GM12878 (cell line): ENCODE data around the gene GPC2. TPM values are rescaled to one million over a fixed set of nuclear protein-coding genes. Genes with fewer than 3 reads are reported as not detected.

Source experiments
- BCL11A ChIP-seq: IDR thresholded peaks from 2 replicates; pipeline ENCODE4 v1.6.1; 2011; ENCODE audit warnings: low read depth, low read length
- BHLHE40 ChIP-seq, 2 experiments: fragments of 450-650 bp in 1 of 2; IDR thresholded peaks; 2 replicates each; pipeline ENCODE4 v1.6.1; 2011 to 2017; ENCODE audit warnings: low read depth in 2 of 2, borderline replicate concordance in 1 of 2, improper control_type of control experiment in 1 of 2, low read length in 1 of 2, mild to moderate bottlenecking in 1 of 2
- CBFB ChIP-seq: IDR thresholded peaks from 2 replicates; pipeline ENCODE4 v1.6.1; 2016; ENCODE audit warnings: antibody characterized with exemption, low read depth
- EP300 ChIP-seq, 2 experiments: fragments of 150-350 bp in 1 of 2; IDR thresholded peaks; 2 replicates each; pipeline ENCODE4 v1.6.1; 2011 to 2012; ENCODE audit warnings: low read depth in 2 of 2, low read length in 2 of 2, borderline replicate concordance in 1 of 2, improper control_type of control experiment in 1 of 2, inconsistent platforms in 1 of 2; ENCODE audit not compliant: control insufficient read depth in 1 of 2
- KAT2A ChIP-seq: conservative IDR thresholded peaks from 2 replicates; pipeline ENCODE4 v1.6.1; 2011; ENCODE audit warnings: low read depth, low read length; ENCODE audit not compliant: control insufficient read depth
- MYB ChIP-seq: fragments of 150-350 bp; IDR thresholded peaks from 2 replicates; pipeline ENCODE4 v1.6.1; 2014; ENCODE audit warnings: mild to moderate bottlenecking, low read depth, low read length, borderline replicate concordance
- NFXL1 ChIP-seq: fragments of 450-650 bp; IDR thresholded peaks from 2 replicates; pipeline ENCODE4 v1.6.1; 2017; ENCODE audit warnings: antibody characterized with exemption, mild to moderate bottlenecking, borderline replicate concordance
- POU2F2 ChIP-seq: IDR thresholded peaks from 3 replicates; pipeline ENCODE4 v1.6.1; 2011; ENCODE audit warnings: low read depth, mild to moderate bottlenecking, low read length, borderline replicate concordance
- RBBP5 ChIP-seq: fragments of 200-600 bp; sonication (generic); conservative IDR thresholded peaks from 2 replicates; pipeline ENCODE4 v1.6.1; 2016
- RUNX3 ChIP-seq: IDR thresholded peaks from 2 replicates; pipeline ENCODE4 v1.6.1; 2012; ENCODE audit warnings: low read length, inconsistent platforms
- SMAD1 ChIP-seq: fragments of 450-650 bp; IDR thresholded peaks from 2 replicates; pipeline ENCODE4 v1.6.1; 2018; ENCODE audit warnings: mild to moderate bottlenecking, low read depth; ENCODE audit not compliant: partially characterized antibody
- SPI1 ChIP-seq: IDR thresholded peaks from 2 replicates; pipeline ENCODE4 v1.6.1; 2011; ENCODE audit warnings: low read depth, mild to moderate bottlenecking, low read length, moderate library complexity, borderline replicate concordance; ENCODE audit not compliant: insufficient read depth
- TBL1XR1 ChIP-seq: IDR thresholded peaks from 2 replicates; pipeline ENCODE4 v1.6.1; 2012; ENCODE audit warnings: low read depth, low read length, improper control_type of control experiment
- WRNIP1 ChIP-seq: IDR thresholded peaks from 2 replicates; pipeline ENCODE4 v1.6.1; 2011; ENCODE audit warnings: low read depth, low read length, improper control_type of control experiment, borderline replicate concordance
- YY1 ChIP-seq: IDR thresholded peaks from 2 replicates; pipeline ENCODE4 v1.6.1; 2011; ENCODE audit warnings: low read depth, mild to moderate bottlenecking, low read length
- ZNF207 ChIP-seq: fragments of 450-650 bp; IDR thresholded peaks from 2 replicates; pipeline ENCODE4 v1.6.1; 2014; ENCODE audit warnings: antibody characterized with exemption, mild to moderate bottlenecking, borderline replicate concordance
- ZNF217 ChIP-seq: fragments of 450-650 bp; IDR thresholded peaks from 2 replicates; pipeline ENCODE4 v1.6.1; 2017; ENCODE audit warnings: antibody characterized with exemption, mild to moderate bottlenecking
- ZNF622 ChIP-seq: fragments of 450-650 bp; IDR thresholded peaks from 2 replicates; pipeline ENCODE4 v1.6.1; 2017; ENCODE audit warnings: mild to moderate bottlenecking, inconsistent platforms
- polyA plus RNA-seq, 11 experiments: library from polyadenylated mRNA; depleted of rRNA in 4 of 11; unstranded in 6 of 11; stranded (reverse) in 5 of 11; fragments of >200 nt; fragmentation: Nextera tagmentation in 4 of 11; fragmentation: Illumina TruSeq in 1 of 11; extraction: Ambion mirVana in 4 of 11; extraction: Trizol in 1 of 11; gene quantifications; 1 replicate in 1 of 11; 2 replicates in 10 of 11; pipeline versions ENCODE4 v1.2.1 to v1.2.3, GENCODE V29; 2011 to 2016; ENCODE audit warnings: inconsistent platforms in 2 of 11, missing spikeins in 2 of 11, low read depth in 1 of 11
- total RNA-seq, 4 experiments: library from RNA; depleted of rRNA in 3 of 4; stranded (reverse); fragments of >200 nt in 3 of 4; fragmentation: Illumina TruSeq in 1 of 4; extraction: Trizol in 1 of 4; gene quantifications; 2 replicates each; pipeline versions ENCODE4 v1.2.1 to v1.2.3, GENCODE V29; 2013 to 2021
- TF ChIP-seq, protein P1 (sequence below): IDR thresholded peaks from 2 replicates; pipeline ENCODE4 v1.6.1; 2012; ENCODE audit warnings: mild to moderate bottlenecking, low read depth, low read length
- TF ChIP-seq, protein P2 (sequence below): fragments of 450-650 bp; IDR thresholded peaks from 2 replicates; pipeline ENCODE4 v1.6.1; 2018; ENCODE audit warnings: borderline replicate concordance, mild to moderate bottlenecking; ENCODE audit not compliant: partially characterized antibody
- TF ChIP-seq, protein P3 (sequence below): fragments of 450-650 bp; IDR thresholded peaks from 2 replicates; pipeline ENCODE4 v1.6.1; 2017; ENCODE audit warnings: borderline replicate concordance
- TF ChIP-seq, protein P4 (sequence below): fragments of 450-650 bp; IDR thresholded peaks from 2 replicates; pipeline ENCODE4 v1.6.1; 2017; ENCODE audit warnings: mild to moderate bottlenecking

GPC2 gene
- total and polyA plus RNA-seq, 10 of the 15 experiments (the other 5 are each of a cell fraction or from before 2014, with no cell fraction given) = 0.19 to 6.3 (median 0.77) TPM

DNA sequence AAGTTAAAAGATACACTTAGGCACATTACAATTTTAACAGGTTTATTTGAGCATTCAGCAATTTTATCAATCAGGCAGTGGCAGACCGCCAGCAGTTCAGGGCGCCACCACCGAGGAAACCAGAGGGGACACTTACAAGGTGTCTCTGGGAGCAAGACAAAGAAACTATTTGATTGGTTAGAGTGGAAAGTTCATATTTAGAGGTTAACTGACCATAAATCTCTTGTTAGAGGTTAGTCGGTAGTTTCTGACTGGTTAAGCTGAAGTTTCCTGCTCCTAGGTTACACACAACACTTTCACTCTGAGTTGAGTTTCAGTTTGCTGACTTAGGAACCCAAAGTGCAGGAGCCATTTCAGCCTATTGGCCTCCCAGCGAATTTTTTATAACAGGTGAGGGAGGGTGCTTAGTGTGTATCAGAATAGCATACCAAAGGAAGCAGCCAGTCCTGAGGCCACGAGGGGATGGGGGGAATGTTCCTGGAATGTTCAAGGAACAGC, 31.8 kb upstream of the GPC2 start (continued):
- TF ChIP-seq, protein P1, sequence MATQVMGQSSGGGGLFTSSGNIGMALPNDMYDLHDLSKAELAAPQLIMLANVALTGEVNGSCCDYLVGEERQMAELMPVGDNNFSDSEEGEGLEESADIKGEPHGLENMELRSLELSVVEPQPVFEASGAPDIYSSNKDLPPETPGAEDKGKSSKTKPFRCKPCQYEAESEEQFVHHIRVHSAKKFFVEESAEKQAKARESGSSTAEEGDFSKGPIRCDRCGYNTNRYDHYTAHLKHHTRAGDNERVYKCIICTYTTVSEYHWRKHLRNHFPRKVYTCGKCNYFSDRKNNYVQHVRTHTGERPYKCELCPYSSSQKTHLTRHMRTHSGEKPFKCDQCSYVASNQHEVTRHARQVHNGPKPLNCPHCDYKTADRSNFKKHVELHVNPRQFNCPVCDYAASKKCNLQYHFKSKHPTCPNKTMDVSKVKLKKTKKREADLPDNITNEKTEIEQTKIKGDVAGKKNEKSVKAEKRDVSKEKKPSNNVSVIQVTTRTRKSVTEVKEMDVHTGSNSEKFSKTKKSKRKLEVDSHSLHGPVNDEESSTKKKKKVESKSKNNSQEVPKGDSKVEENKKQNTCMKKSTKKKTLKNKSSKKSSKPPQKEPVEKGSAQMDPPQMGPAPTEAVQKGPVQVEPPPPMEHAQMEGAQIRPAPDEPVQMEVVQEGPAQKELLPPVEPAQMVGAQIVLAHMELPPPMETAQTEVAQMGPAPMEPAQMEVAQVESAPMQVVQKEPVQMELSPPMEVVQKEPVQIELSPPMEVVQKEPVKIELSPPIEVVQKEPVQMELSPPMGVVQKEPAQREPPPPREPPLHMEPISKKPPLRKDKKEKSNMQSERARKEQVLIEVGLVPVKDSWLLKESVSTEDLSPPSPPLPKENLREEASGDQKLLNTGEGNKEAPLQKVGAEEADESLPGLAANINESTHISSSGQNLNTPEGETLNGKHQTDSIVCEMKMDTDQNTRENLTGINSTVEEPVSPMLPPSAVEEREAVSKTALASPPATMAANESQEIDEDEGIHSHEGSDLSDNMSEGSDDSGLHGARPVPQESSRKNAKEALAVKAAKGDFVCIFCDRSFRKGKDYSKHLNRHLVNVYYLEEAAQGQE = no peak
- TF ChIP-seq ZNF217 (no peak), CBFB (no peak), EP300 (IDR thresholded peaks at IDR 0.05; ENCODE audit: borderline replicate concordance in 1 of 2, control insufficient read depth in 1 of 2, low read depth in 2 of 2, low read length in 2 of 2) (peak; percentile 27 to 74; a peak in 3 of 4 replicates), SPI1 (no peak), RBBP5 (no peak), NFXL1 (no peak), TBL1XR1 (peak; percentile 69; the same call in 1 of the 2 replicates), ZNF622 (no peak), WRNIP1 (no peak), BCL11A (no peak; the same call in 1 of the 2 replicates), BHLHE40 (IDR thresholded peaks at IDR 0.05; ENCODE audit: borderline replicate concordance in 1 of 2, low read depth in 2 of 2, low read length in 1 of 2) (peak; percentile 21 to 40; a peak in 2 of 4 replicates), RUNX3 (peak; percentile 91), SMAD1 (no peak), MYB (no peak), POU2F2 (no peak), KAT2A (no peak), ZNF207 (no peak), YY1 (peak; percentile 59; the same call in 1 of the 2 replicates)
- TF ChIP-seq, protein P2, sequence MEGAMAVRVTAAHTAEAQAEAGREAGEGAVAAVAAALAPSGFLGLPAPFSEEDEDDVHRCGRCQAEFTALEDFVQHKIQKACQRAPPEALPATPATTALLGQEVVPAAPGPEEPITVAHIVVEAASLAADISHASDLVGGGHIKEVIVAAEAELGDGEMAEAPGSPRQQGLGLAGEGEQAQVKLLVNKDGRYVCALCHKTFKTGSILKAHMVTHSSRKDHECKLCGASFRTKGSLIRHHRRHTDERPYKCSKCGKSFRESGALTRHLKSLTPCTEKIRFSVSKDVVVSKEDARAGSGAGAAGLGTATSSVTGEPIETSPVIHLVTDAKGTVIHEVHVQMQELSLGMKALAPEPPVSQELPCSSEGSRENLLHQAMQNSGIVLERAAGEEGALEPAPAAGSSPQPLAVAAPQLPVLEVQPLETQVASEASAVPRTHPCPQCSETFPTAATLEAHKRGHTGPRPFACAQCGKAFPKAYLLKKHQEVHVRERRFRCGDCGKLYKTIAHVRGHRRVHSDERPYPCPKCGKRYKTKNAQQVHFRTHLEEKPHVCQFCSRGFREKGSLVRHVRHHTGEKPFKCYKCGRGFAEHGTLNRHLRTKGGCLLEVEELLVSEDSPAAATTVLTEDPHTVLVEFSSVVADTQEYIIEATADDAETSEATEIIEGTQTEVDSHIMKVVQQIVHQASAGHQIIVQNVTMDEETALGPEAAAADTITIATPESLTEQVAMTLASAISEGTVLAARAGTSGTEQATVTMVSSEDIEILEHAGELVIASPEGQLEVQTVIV = no peak
- TF ChIP-seq, protein P3, sequence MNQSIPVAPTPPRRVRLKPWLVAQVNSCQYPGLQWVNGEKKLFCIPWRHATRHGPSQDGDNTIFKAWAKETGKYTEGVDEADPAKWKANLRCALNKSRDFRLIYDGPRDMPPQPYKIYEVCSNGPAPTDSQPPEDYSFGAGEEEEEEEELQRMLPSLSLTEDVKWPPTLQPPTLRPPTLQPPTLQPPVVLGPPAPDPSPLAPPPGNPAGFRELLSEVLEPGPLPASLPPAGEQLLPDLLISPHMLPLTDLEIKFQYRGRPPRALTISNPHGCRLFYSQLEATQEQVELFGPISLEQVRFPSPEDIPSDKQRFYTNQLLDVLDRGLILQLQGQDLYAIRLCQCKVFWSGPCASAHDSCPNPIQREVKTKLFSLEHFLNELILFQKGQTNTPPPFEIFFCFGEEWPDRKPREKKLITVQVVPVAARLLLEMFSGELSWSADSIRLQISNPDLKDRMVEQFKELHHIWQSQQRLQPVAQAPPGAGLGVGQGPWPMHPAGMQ = no peak
- TF ChIP-seq, protein P4, sequence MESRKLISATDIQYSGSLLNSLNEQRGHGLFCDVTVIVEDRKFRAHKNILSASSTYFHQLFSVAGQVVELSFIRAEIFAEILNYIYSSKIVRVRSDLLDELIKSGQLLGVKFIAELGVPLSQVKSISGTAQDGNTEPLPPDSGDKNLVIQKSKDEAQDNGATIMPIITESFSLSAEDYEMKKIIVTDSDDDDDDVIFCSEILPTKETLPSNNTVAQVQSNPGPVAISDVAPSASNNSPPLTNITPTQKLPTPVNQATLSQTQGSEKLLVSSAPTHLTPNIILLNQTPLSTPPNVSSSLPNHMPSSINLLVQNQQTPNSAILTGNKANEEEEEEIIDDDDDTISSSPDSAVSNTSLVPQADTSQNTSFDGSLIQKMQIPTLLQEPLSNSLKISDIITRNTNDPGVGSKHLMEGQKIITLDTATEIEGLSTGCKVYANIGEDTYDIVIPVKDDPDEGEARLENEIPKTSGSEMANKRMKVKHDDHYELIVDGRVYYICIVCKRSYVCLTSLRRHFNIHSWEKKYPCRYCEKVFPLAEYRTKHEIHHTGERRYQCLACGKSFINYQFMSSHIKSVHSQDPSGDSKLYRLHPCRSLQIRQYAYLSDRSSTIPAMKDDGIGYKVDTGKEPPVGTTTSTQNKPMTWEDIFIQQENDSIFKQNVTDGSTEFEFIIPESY = no peak
